Activated T-helper 9 cell treated with anti-CD3 and anti-CD28 coated beads, Interleukin-2, amount 50 U/mL, for 16 hours (primary cell): Measurements from ENCODE around the gene MZT2B.
"Not testable (repeated sequence)": the region's sequence is repeated elsewhere in the genome, so short reads cannot be mapped to it uniquely, and the experiment has no call there.

ENCODE experiments used
- DNase-seq: peaks from one replicate; pipeline ENCODE4 v3.0.0-alpha.2; 2020; ENCODE audit warnings: low read depth

The MZT2B gene

DNA sequence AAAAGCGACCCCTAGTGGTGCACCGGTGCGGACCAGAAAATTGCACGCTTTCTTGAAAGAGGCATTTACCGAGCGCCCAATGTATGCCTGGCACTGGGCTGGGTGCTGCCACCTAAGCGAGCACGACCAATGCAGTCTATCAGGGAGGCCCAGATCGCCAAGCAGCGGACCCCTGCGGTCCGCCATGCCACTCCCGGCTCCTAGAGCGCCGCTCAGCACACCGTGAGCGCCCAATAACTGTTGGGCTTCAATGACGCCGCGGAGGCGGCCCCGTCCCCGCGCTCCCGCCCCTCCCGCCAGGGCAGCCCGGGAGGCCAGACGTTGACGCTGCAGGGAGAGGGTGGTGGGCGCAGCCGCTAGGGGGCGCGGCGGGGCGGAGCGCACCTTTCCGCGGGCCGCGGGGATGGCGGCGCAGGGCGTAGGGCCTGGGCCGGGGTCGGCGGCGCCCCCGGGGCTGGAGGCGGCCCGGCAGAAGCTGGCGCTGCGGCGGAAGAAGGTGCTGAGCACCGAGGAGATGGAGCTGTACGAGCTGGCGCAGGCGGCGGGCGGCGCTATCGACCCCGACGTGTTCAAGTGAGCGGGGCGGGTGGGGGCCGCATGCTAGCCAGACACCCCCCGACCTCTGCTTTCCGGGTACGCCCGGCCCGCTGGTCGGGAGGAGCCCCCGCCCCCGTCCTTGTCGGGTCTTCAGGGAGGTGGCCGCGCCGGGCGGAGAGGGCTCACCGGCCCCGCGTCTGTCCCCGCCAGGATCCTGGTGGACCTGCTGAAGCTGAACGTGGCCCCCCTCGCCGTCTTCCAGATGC lies at the start of gene MZT2B:
Gene MZT2B, plus strand, starts transcription at position 383 of the 803 bp plus-strand sequence. Its CDS starts 21 bp downstream, at position 404.
- peak; percentile 87 for DNase-seq

DNA sequence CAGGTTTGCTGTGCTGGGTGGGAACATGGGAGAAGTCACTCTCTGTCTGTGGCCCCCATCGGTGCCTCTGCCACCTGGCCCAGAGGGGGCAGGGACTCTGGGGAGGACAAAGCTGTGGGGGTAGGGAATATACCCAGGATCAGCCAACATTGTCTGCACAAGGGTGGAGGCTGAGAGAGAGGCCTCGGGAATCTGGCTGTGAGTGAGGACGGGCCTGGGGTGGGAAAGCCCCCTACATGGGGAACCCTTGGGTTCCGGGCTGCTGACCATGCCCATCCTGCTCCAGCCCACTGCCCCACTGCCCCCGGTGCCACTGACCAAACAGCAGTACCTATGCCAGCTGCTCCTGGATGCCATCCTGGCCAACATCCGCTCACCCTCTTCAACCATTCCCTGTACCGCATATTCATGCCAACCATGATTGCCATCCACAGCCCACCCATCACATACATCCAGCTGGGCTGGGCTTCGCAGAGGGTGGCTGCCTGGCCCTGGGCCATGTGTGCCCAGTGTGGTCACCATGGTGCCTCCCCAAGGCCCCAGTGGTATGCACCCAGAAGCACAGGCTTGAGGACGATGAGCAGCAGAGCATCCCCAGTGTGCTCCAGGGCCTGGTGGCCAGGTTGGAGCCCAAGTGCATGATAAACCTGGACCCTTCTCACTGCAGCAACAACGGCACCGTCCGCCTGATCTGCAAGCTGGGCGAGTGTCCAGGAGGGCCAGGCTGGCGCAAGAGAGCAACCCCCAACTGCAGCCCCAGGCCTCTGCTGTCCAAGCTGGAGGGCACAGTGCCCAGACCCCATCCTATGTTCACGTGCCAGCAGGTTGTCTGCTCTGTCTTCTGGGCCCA lies 46.1 kb upstream of the MZT2B start:
- no peak for DNase-seq

GRCh38 chr2:130136546-130136945 lies 45.5 kb upstream of the MZT2B start:
- DNase-seq: not testable (repeated sequence)

- DNase-seq: not testable (repeated sequence)
Observed at GRCh38 chr2:130137118-130137517, 44.9 kb upstream of the MZT2B start.

DNA sequence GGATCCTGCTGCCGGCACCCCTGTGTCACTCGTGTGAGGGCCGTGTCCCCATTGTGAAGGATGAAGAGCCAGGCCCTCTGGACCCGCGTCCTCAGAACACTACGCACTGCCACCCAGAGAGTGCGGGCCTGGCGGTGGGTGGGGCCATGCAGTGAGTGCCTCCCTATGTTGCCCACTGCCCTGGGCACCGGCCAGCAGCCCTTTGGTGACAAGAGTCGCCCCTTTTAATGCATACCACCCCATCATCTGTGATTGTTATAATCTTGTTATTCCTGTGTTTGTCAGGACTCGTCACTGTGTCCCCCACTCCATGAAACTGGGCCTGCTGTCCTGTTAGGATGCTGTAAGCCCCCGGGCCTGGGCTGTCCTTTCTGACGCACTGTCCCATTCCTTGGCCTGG lies 43.7 kb upstream of the MZT2B start:
- not testable (repeated sequence) for DNase-seq

DNA sequence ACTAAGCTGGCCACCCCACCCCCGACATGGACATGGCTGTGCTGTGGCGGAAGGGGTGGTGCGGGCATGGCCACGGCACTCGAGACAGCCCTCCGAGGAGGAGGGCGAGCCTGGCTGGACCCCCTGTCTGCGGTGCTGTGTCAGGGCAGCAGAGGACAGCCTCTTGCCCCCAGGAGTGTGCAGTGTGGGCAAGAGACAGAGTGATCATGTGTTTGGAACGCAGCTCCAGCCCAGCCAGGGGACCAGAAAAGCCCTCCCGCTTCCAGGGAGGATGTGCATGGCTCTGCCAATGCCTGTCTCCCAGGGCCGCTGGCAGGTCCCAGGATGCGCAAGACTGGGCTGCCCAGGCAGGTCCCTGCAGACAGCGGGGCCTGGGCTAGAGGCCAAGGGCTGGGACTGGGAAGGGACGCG lies 43.2 kb upstream of the MZT2B start:
- DNase-seq: not testable (repeated sequence)

DNA sequence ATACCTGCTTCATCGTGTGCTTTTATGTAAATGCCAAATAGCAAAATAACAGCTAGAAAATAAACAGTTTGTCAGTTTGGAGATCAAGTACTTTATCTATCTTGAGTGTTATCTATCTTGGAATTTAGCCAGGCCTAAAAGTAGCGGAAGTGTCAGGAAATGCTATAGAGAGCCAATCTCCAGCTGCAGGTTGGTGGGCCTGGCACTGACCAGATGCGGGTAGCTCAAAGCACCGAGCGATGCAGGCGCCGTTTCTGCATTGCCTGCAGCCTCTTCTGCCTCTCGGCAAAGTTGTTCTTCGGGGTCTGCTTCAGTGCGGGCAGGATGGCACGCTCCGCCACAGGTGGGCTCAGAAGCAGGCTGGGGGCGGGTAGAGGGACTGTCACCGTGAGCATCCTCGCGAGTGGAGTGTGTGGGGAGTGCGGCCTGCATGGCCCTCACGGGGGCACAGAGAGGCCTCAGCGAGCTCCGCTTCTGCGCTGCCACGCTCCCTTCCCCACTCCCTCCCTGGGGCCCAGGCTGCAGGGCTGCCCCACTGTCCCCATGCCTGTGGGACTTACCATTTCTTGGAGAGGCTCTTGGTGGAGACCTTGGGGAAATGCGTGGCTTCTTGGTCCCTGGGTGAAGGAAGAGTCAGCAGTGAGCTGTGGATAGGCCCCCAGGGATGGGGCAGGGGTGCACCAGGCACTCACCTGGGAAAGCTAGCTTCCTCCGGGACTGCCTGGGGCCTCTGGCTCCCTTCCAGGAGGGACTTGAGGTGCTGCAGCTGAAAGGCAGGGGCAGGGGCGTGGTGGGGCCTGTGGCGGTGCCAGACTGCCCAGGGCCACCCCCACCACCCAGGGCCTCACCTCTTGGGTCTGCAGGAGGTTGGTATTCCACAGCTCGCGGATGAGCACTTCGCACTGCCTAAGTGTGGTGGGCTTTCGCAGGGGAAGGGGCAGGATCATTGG lies 42.5 kb upstream of the MZT2B start:
- DNase-seq: not testable (repeated sequence)

- DNase-seq: not testable (repeated sequence)
Observed at GRCh38 chr2:130140516-130140915, 41.5 kb upstream of the MZT2B start.

GRCh38 chr2:130141002-130141401 lies 41.1 kb upstream of the MZT2B start:
- not testable (repeated sequence) for DNase-seq

- DNase-seq: not testable (repeated sequence)
Observed at GRCh38 chr2:130141645-130142370, 40.3 kb upstream of the MZT2B start.

- not testable (repeated sequence) for DNase-seq
Observed at GRCh38 chr2:130142396-130143265, 39.4 kb upstream of the MZT2B start.

DNA sequence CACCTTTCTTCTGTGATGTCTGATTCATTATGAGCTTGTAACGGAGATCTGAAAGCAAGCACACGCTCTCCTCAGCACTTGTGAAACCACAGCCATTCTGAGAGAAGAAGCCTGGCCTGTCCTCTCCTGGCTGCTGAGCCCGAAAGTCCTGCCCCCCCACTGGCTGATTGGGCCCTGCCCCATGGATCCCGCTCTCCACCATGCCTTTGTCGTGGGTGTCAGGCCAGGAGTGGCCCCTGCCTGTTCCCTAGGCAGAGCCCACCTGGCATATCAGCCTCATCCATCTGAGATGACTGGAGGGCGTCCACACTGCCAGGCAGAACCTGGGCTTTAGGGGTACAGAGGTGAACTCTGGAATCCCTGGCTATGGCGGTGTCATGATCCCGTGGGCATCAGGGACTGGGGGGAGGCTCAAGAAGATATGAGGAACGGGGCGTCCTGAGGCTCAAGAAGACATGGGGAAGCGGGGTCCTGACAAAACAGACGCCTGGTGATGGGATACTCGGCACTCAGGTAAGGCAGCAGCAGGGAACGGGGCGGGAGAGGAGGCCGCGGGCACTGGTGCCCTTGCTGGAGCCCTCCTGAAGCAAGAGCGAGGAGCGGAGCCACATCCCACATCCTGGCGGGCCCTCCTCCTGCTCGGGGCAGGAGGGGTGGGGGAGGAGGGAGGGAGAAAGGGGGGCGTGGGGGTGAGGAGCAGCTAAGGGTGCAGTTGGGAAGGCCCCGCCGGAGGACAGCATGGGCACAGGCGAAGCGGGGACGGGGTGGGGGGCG lies 38.6 kb upstream of the MZT2B start:
- not testable (repeated sequence) for DNase-seq

- DNase-seq: peak; percentile 28
Observed at GRCh38 chr2:130145006-130145414, 37.1 kb upstream of the MZT2B start, which contains the start of gene CCDC74B. Gene CCDC74B, minus strand, starts transcription at chr2:130145112. Its CDS starts 116 bp downstream, at chr2:130144996.

DNA sequence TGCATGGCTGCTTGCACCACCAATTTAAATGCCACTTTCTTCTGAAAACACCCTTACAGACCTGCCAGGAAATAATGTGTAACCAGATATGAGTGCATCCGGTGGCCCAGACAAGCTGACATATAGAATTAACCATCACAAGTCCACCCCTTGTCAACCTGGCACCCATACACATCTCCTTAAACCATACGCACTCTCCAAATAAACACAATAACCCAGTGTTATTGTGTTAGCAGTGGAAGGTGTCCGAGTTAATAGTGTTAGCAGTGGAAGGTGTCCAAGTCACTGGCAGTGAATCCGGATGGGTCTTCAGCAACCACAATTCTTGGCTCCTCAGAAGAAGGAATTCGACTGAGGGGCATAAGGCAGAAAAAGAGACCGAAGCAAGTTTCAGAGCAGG lies 33.5 kb upstream of the MZT2B start:
- not testable (repeated sequence) for DNase-seq

GRCh38 chr2:130150181-130151144 lies 31.6 kb upstream of the MZT2B start:
- DNase-seq: no peak

GRCh38 chr2:130151145-130151512 lies 30.9 kb upstream of the MZT2B start:
- not testable (repeated sequence) for DNase-seq

- DNase-seq: not testable (repeated sequence)
Observed at GRCh38 chr2:130152136-130152815, 29.8 kb upstream of the MZT2B start.
